ENCODE data around the gene DNAJC4. TPM values are rescaled to one million over a fixed set of nuclear protein-coding genes. Genes with fewer than 3 reads are reported as not detected.

Gene DNAJC4
- total and polyA plus RNA-seq, 8 donors, result 28.1 to 125 (median 34.7) TPM

DNA sequence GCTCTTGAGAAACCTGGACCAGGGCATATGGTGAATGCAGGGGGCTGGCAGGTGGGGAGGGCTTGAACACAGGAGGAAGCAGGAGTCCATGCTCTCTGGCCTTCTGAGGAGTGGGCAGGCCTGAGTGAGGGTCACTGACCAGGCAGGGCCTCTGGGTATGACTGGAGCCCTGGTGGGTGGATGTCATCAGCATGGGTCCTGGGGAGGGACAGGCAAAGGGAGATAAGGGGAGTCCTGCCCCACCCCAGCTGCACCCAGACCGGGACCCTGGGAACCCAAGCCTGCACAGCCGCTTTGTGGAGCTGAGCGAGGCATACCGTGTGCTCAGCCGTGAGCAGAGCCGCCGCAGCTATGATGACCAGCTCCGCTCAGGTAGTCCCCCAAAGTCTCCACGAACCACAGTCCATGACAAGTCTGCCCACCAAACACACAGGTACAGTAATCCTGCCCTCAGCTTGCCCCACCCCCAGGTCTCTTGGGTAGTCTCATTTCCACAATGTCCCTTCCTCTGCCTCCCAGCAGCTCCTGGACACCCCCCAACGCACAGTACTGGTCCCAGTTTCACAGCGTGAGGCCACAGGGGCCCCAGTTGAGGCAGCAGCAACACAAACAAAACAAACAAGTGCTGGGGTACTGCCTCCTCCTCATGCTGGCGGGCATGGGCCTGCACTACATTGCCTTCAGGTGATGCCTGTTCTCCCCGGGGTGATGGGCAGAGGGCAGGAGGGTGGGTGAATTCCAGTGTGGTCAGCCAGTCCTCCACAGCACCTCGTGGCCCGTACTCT lies 2.0 kb downstream of the DNAJC4 start:
- Histone ChIP-seq H3K36me3 (no peaks in the 10 kb centered on the region), H3K27me3 (no peaks in the 10 kb centered on the region), H3K27ac (no peak overlapping the region), H3K4me3 (no peak overlapping the region), H3K4me1 (peaks cover 14 to 46% (median 19%) of the 10 kb centered on the region in 3 donors), H3K9me3 (no peaks in the 10 kb centered on the region)
- FAIRE-seq (no peak), DNase-seq (peak in 3 of 6 donors; percentile 28 to 79 (median 46)), ATAC-seq (no peak)
- intact Hi-C loops (cut with DNase I), result no loop called here
- WGBS, 2 donors, result 85 to 89% methylated on average over 14 to 15 of the region's 15 CpGs
- TF ChIP-seq, protein P1, sequence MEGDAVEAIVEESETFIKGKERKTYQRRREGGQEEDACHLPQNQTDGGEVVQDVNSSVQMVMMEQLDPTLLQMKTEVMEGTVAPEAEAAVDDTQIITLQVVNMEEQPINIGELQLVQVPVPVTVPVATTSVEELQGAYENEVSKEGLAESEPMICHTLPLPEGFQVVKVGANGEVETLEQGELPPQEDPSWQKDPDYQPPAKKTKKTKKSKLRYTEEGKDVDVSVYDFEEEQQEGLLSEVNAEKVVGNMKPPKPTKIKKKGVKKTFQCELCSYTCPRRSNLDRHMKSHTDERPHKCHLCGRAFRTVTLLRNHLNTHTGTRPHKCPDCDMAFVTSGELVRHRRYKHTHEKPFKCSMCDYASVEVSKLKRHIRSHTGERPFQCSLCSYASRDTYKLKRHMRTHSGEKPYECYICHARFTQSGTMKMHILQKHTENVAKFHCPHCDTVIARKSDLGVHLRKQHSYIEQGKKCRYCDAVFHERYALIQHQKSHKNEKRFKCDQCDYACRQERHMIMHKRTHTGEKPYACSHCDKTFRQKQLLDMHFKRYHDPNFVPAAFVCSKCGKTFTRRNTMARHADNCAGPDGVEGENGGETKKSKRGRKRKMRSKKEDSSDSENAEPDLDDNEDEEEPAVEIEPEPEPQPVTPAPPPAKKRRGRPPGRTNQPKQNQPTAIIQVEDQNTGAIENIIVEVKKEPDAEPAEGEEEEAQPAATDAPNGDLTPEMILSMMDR (IDR thresholded peaks at IDR 0.05), result no peak

DNA sequence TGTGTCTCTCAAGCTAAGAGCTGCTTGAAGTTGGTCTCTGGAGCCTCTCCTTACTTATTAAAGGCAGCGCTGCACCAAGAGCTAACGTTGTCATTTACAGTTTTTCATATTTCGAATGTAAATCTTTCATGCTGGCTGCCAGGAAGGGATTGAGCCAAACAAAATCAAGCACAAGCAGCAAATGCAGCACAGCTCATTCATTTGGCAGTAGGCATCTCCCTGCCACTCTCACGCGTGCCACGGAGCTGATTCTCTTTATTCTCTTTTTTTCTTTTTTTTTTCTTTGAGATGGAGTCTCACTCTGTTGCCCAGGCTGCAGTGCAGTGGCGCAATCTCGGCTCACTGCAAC lies 2.6 kb downstream of the DNAJC4 start:
- no peak for ATAC-seq
- intact Hi-C loops (cut with DNase I), result no loop called here

DNA sequence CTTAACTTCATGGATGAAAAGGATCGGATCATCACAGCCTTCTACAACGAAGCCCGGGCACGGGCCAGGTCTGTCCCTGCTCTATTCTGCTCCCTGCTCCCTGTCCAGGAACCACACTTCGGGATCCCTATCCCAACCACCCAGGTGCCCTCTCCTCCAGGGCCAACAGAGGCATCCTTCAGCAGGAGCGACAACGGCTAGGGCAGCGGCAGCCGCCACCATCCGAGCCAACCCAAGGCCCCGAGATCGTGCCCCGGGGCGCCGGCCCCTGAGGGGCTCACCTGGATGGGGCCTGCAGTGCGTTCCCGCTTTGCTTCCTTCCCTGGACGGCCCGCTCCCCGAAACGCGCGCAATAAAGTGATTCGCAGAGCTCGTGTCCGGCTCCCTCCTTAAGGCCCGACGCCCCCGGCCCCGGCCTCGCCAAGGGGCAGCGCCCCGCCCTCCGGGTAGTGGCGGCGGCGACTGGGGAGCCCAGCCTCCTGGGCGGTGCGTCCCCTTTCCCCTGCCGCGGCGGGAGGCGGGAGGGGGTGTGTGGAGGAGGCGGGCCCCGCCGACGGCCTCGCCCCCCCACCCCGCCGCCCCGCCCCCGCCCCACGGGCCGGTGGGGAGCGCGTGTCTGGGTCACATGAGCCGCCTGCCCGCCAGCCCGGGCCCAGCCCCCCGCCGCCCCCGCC lies 3.7 kb downstream of the DNAJC4 start, which contains the start of gene VEGFB:
TSS of gene VEGFB (plus strand) at position 672 of the 674 bp plus-strand sequence. CDS start 250 bp downstream, outside the sequence.
- WGBS, 2 donors, result 1 to 2% methylated on average over 42 to 53 of the region's 62 CpGs
- TF ChIP-seq, protein P1 (IDR thresholded peaks at IDR 0.05), result no peak
- Histone ChIP-seq H3K4me3 (peak within 1 kb of the TSS; percentile 55 to 78 (median 74)), H3K36me3 (no peaks in the 10 kb centered on the region), H3K27me3 (no peaks in the 10 kb centered on the region), H3K4me1 (peaks cover 25 to 45% (median 33%) of the 10 kb centered on the region in 3 donors), H3K9me3 (no peaks in the 10 kb centered on the region), H3K27ac (peak within 1 kb of the TSS; percentile 75 to 90 (median 86))
- intact Hi-C loops (cut with DNase I), result no loop called here
- peak; percentile 75 to 89 (median 86) for DNase-seq
- ATAC-seq, result peak; percentile 38 to 61 (median 50)
- no peak for FAIRE-seq

More for the DNA sequence above, 2.6 kb downstream of the DNAJC4 start:
- Histone ChIP-seq H3K9me3 (no peaks in the 10 kb centered on the region), H3K27me3 (no peaks in the 10 kb centered on the region), H3K36me3 (no peaks in the 10 kb centered on the region), H3K27ac (no peak overlapping the region), H3K4me3 (no peak overlapping the region), H3K4me1 (peaks cover 17 to 44% (median 22%) of the 10 kb centered on the region in 3 donors)
- 83 to 87% methylated on average over 8 of the region's 8 CpGs for whole genome bisulfite sequencing, 2 donors
- TF ChIP-seq, protein P1 (IDR thresholded peaks at IDR 0.05), result no peak
- no peak for FAIRE-seq
- no peak for DNase-seq

DNA sequence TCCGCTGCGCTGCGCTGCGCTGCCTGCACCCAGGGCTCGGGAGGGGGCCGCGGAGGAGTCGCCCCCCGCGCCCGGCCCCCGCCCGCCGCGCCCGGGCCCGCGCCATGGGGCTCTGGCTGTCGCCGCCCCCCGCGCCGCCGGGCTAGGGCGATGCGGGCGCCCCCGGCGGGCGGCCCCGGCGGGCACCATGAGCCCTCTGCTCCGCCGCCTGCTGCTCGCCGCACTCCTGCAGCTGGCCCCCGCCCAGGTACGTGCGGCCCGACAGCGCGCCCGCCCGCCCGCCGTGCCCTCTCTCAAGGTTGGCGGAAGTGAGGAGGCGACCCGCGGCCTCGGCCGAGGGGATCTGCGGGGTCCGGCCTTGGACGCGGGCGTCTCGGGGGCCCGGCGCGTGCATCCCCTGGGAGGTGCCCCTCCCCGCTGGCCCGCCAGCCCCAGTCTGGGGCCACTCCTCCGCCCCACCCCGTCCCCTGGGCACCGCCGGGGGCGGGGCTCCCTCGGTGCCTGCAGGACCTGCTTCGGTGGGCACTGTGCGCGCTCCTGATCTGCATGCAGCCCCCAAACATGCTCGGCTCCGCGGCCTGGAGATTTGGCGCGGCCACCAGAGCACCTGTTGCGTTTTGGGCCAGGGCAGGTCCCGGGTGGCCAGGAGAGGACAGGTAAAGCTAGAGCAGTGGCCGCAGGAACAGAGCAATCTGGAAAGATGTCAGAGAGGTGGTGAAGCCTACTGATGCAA lies 4.5 kb downstream of the DNAJC4 start:
- TF ChIP-seq, protein P1 (IDR thresholded peaks at IDR 0.05), result no peak
- FAIRE-seq (no peak), ATAC-seq (peak; percentile 34 to 48 (median 40)), DNase-seq (peak; percentile 66 to 87 (median 74))
- intact Hi-C loops (cut with DNase I), result no loop called here
- Histone ChIP-seq H3K4me1 (peaks cover 25 to 46% (median 34%) of the 10 kb centered on the region in 3 donors), H3K9me3 (no peaks in the 10 kb centered on the region), H3K27ac (peak overlapping the region; percentile 75 to 90 (median 86)), H3K4me3 (peak overlapping the region; percentile 55 to 78 (median 74)), H3K27me3 (no peaks in the 10 kb centered on the region), H3K36me3 (no peaks in the 10 kb centered on the region)
- 0 to 1% methylated on average over 29 to 80 of the region's 80 CpGs for WGBS, 2 donors
